ENCODE measurements around the gene TNFAIP8L1.
A peak's percentile ranks its signal among the peaks of the same experiment; 100 is the strongest.

The TNFAIP8L1 gene

GRCh38 chr19:4638828-4639530, at the start of gene TNFAIP8L1:
Gene TNFAIP8L1, plus strand, starts transcription at chr19:4639516. Its CDS starts 12,354 bp downstream, at chr19:4651870.
- peak within 1 kb of the TSS; percentile 85 for H3K4me3 ChIP-seq (ENCODE audit: low read depth, low read length)
- H3K27me3 ChIP-seq (replicated peaks), result no peaks in the 10 kb centered on the region
- peak within 1 kb of the TSS; percentile 45 for H3K27ac ChIP-seq
- no peaks in the 10 kb centered on the region for H3K36me3 ChIP-seq (replicated peaks)
- DNase-seq, result peak; percentile 91
- no peak for TF ChIP-seq CTCF (IDR thresholded peaks at IDR 0.05; ENCODE audit: low read depth, low read length, missing control alignments)
- in situ Hi-C loops (cut with HindIII; ENCODE audit: low pct_ligation_motif_present, low sequenced_read_pairs), result no loop called here

- no peak for DNase-seq
- TF ChIP-seq CTCF (IDR thresholded peaks at IDR 0.05; ENCODE audit: low read depth, low read length, missing control alignments), result peak; percentile 73
- H3K27me3 ChIP-seq (replicated peaks), result peaks cover 10% of the 10 kb centered on the region
- H3K36me3 ChIP-seq (replicated peaks), result no peaks in the 10 kb centered on the region
- H3K4me3 ChIP-seq (ENCODE audit: low read depth, low read length), result no peak overlapping the region
- in situ Hi-C loops (cut with HindIII; ENCODE audit: low pct_ligation_motif_present, low sequenced_read_pairs), result no loop called here
- no peak overlapping the region for H3K27ac ChIP-seq
These were observed 49.5 kb upstream of the TNFAIP8L1 start for GRCh38 chr19:4589579-4590410.

- Histone ChIP-seq H3K27me3 (replicated peaks) (peaks cover 3% of the 10 kb centered on the region), H3K27ac (no peak overlapping the region), H3K36me3 (replicated peaks) (no peaks in the 10 kb centered on the region), H3K4me3 (ENCODE audit: low read depth, low read length) (no peak overlapping the region)
- in situ Hi-C loops (cut with HindIII; ENCODE audit: low pct_ligation_motif_present, low sequenced_read_pairs), result no loop called here
- no peak for DNase-seq
- no peak for TF ChIP-seq CTCF (IDR thresholded peaks at IDR 0.05; ENCODE audit: low read depth, low read length, missing control alignments)
These were observed 48.8 kb upstream of the TNFAIP8L1 start for GRCh38 chr19:4590559-4590958.

GRCh38 chr19:4591320-4591719, 48.0 kb upstream of the TNFAIP8L1 start:
- DNase-seq, result no peak
- Histone ChIP-seq H3K27ac (no peak overlapping the region), H3K27me3 (replicated peaks) (peaks cover 3% of the 10 kb centered on the region), H3K36me3 (replicated peaks) (no peaks in the 10 kb centered on the region), H3K4me3 (ENCODE audit: low read depth, low read length) (no peak overlapping the region)
- no peak for TF ChIP-seq CTCF (IDR thresholded peaks at IDR 0.05; ENCODE audit: low read depth, low read length, missing control alignments)
- in situ Hi-C loops (cut with HindIII; ENCODE audit: low pct_ligation_motif_present, low sequenced_read_pairs), result no loop called here

GRCh38 chr19:4592445-4592844, 46.9 kb upstream of the TNFAIP8L1 start:
- H3K27ac ChIP-seq, result no peak overlapping the region
- H3K4me3 ChIP-seq (ENCODE audit: low read depth, low read length), result no peak overlapping the region
- TF ChIP-seq CTCF (IDR thresholded peaks at IDR 0.05; ENCODE audit: low read depth, low read length, missing control alignments), result no peak
- in situ Hi-C loops (cut with HindIII; ENCODE audit: low pct_ligation_motif_present, low sequenced_read_pairs), result no loop called here
- no peak for DNase-seq
- H3K27me3 ChIP-seq (replicated peaks), result peaks cover 8% of the 10 kb centered on the region
- H3K36me3 ChIP-seq (replicated peaks), result no peaks in the 10 kb centered on the region

Data from brain microvascular endothelial cell (primary cell).